Esophagus muscularis mucosa (tissue), 4 donors: ENCODE results near the gene PPP1R12C.

Experiments used
- CTCF ChIP-seq, 3 experiments: fragments of 200-600 bp in 2 of 3; fragments of 450-650 bp in 1 of 3; sonication (generic) in 2 of 3; IDR thresholded peaks; one replicate each; pipeline ENCODE4 v1.5.1; 2017 to 2019; ENCODE audit warnings: antibody characterized with exemption in 3 of 3, mild to moderate bottlenecking in 2 of 3, moderate library complexity in 1 of 3
- EP300 ChIP-seq: sonication (generic); formaldehyde crosslinking; IDR thresholded peaks from one replicate; pipeline ENCODE4 v1.6.1; 2017; ENCODE audit warnings: antibody characterized with exemption
- POLR2A ChIP-seq: fragments of 450-650 bp; IDR thresholded peaks from one replicate; pipeline ENCODE4 v1.6.1; 2017; ENCODE audit warnings: antibody characterized with exemption, moderate library complexity, mild to moderate bottlenecking, low read depth
- POLR2AphosphoS5 ChIP-seq, 2 donors: sonication (generic); formaldehyde crosslinking; IDR thresholded peaks; one replicate each; pipeline ENCODE4 v1.6.1; 2017; ENCODE audit warnings: antibody characterized with exemption in 2 of 2

GRCh38 chr19:55113570-55114039 is 3.8 kb downstream of the PPP1R12C start:
- TF ChIP-seq CTCF (IDR thresholded peaks at IDR 0.05) = no peak
- peak; percentile 92 for TF ChIP-seq EP300
- TF ChIP-seq POLR2A = no peak
- TF ChIP-seq POLR2AphosphoS5 (IDR thresholded peaks at IDR 0.05) = peak; percentile 96
